Neural progenitor cell (in vitro differentiated cells): ENCODE measurements around the gene GM2A. TPM values are rescaled to one million over a fixed set of nuclear protein-coding genes. Genes with fewer than 3 reads are reported as not detected.

Experiments
- DNase-seq: peaks from one replicate; pipeline ENCODE4 v3.0.0-alpha.2; 2016; ENCODE audit warnings: low spot score
- H2AFZ ChIP-seq: fragments of 200-600 bp; sonication (generic); replicated peaks from 2 replicates; pipeline ENCODE4 v1.6.1; 2016; ENCODE audit warnings: antibody characterized with exemption
- H3F3A ChIP-seq: fragments of 200-600 bp; sonication (generic); 2 replicates; pipeline ENCODE4 v1.6.1; 2016; ENCODE audit warnings: antibody characterized with exemption, low read depth
- H3K27ac ChIP-seq: fragments of 200-600 bp; sonication (generic); 2 replicates; pipeline ENCODE4 v1.5.1; 2016; ENCODE audit warnings: mild to moderate bottlenecking
- H3K27me3 ChIP-seq: fragments of 200-600 bp; sonication (generic); 2 replicates; pipeline ENCODE4 v1.6.1; 2016; ENCODE audit warnings: mild to moderate bottlenecking, moderate library complexity
- H3K36me3 ChIP-seq: fragments of 200-600 bp; sonication (generic); 2 replicates; pipeline ENCODE4 v1.5.1; 2016
- H3K4me1 ChIP-seq: fragments of 200-600 bp; sonication (generic); 2 replicates; pipeline ENCODE4 v1.6.1; 2016; ENCODE audit warnings: mixed run types
- H3K4me2 ChIP-seq: fragments of 200-600 bp; sonication (generic); 2 replicates; pipeline ENCODE4 v1.6.1; 2016
- H3K4me3 ChIP-seq: fragments of 200-600 bp; sonication (generic); 2 replicates; pipeline ENCODE4 v1.5.1; 2016
- H3K79me2 ChIP-seq: fragments of 200-600 bp; sonication (generic); 2 replicates; pipeline ENCODE4 v1.6.1; 2016; ENCODE audit warnings: low read depth
- H3K9ac ChIP-seq: fragments of 200-600 bp; sonication (generic); 2 replicates; pipeline ENCODE4 v1.6.1; 2016
- H3K9me3 ChIP-seq: fragments of 200-600 bp; sonication (generic); 2 replicates; pipeline ENCODE4 v1.5.1; 2016; ENCODE audit warnings: low read depth
- H4K20me1 ChIP-seq: fragments of 200-600 bp; sonication (generic); 2 replicates; pipeline ENCODE4 v1.6.1; 2016; ENCODE audit warnings: low read depth
- H3K27ac Mint-ChIP-seq: 3 replicates; pipeline ENCODE4 v1.8.0; 2021; ENCODE audit warnings: mixed read lengths
- H3K27me3 Mint-ChIP-seq: 2 replicates; pipeline ENCODE4 v1.8.0; 2022; ENCODE audit warnings: low read depth, mild to moderate bottlenecking, inconsistent platforms, moderate library complexity, mixed read lengths; ENCODE audit not compliant: insufficient read depth
- H3K36me3 Mint-ChIP-seq: 3 replicates; pipeline ENCODE4 v1.8.0; 2021; ENCODE audit warnings: mixed read lengths
- H3K4me1 Mint-ChIP-seq: 3 replicates; pipeline ENCODE4 v1.8.0; 2021; ENCODE audit warnings: mixed read lengths
- H3K4me3 Mint-ChIP-seq: 3 replicates; pipeline ENCODE4 v1.8.0; 2021; ENCODE audit warnings: mild to moderate bottlenecking, moderate library complexity, mixed read lengths
- H3K9me3 Mint-ChIP-seq: 3 replicates; pipeline ENCODE4 v1.8.0; 2020; ENCODE audit warnings: mixed read lengths
- EZH2 ChIP-seq: fragments of 200-600 bp; sonication (generic); IDR thresholded peaks from 2 replicates; pipeline ENCODE4 v1.6.1; 2017; ENCODE audit warnings: antibody characterized with exemption, mild to moderate bottlenecking, moderate library complexity
- EZH2phosphoT487 ChIP-seq: fragments of 200-600 bp; sonication (generic); IDR thresholded peaks from 2 replicates; pipeline ENCODE4 v1.6.1; 2017; ENCODE audit warnings: antibody characterized with exemption
- total RNA-seq: library from RNA; depleted of rRNA; stranded (reverse); fragments of >200 nt; gene quantifications from 2 replicates; pipeline ENCODE4 v1.2.3, GENCODE V29; 2015; ENCODE audit warnings: low replicate concordance
- TF ChIP-seq, protein P1 (sequence below): fragments of 200-600 bp; sonication (generic); IDR thresholded peaks from 2 replicates; pipeline ENCODE4 v1.5.1; 2017; ENCODE audit warnings: antibody characterized with exemption, mild to moderate bottlenecking

Gene GM2A
- total RNA-seq, 1 donor from 2014 or later, result 19.4 TPM

DNA sequence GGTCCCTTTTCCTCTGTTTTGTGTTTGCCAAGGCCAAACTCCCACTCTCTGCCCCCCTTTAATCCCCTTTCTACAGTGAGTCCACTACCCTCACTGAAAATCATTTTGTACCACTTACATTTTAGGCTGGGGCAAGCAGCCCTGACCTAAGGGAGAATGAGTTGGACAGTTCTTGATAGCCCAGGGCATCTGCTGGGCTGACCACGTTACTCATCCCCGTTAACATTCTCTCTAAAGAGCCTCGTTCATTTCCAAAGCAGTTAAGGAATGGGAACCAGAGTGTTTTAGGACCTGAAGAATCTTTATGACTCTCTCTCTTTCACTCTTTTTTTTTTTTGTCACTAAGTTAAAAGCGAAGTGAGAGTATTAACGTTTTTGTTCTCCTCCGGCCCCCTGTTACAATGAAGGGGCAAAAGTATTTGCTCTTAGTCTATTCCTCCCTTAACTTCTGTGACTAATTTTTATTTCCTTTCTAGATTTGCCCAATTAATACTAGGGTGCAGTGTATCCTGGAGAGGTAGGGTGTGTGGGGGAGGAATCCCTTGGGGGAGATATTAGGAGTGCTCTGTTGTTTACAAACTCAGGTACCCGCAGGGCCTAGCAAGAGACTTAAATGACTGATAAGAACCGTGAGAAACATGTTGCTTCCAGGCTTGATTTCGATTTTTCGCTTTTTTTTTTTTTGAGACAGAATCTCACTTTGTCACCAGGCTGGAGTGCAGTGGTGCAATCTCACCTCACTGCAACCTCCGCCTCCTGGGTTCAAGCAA, 14.7 kb downstream of the GM2A start:
- Mint-ChIP-seq H3K36me3 (peaks cover 17% of the 10 kb centered on the region), H3K4me3 (no peak overlapping the region), H3K27me3 (no peaks in the 10 kb centered on the region), H3K27ac (no peak overlapping the region), H3K4me1 (peaks cover 3% of the 10 kb centered on the region), H3K9me3 (no peaks in the 10 kb centered on the region)
- Histone ChIP-seq H3K79me2 (no peaks in the 10 kb centered on the region), H3K27me3 (no peaks in the 10 kb centered on the region), H3K4me2 (no peak overlapping the region), H3K9ac (no peak overlapping the region), H3K9me3 (no peaks in the 10 kb centered on the region), H4K20me1 (no peaks in the 10 kb centered on the region), H3K36me3 (no peaks in the 10 kb centered on the region), H3K4me3 (no peak overlapping the region), H3K4me1 (no peaks in the 10 kb centered on the region), H3F3A (no peaks in the 10 kb centered on the region), H2AFZ (no peak overlapping the region), H3K27ac (no peak overlapping the region)
- TF ChIP-seq EZH2, result no peak
- TF ChIP-seq, protein P1, sequence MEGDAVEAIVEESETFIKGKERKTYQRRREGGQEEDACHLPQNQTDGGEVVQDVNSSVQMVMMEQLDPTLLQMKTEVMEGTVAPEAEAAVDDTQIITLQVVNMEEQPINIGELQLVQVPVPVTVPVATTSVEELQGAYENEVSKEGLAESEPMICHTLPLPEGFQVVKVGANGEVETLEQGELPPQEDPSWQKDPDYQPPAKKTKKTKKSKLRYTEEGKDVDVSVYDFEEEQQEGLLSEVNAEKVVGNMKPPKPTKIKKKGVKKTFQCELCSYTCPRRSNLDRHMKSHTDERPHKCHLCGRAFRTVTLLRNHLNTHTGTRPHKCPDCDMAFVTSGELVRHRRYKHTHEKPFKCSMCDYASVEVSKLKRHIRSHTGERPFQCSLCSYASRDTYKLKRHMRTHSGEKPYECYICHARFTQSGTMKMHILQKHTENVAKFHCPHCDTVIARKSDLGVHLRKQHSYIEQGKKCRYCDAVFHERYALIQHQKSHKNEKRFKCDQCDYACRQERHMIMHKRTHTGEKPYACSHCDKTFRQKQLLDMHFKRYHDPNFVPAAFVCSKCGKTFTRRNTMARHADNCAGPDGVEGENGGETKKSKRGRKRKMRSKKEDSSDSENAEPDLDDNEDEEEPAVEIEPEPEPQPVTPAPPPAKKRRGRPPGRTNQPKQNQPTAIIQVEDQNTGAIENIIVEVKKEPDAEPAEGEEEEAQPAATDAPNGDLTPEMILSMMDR, result no peak
- TF ChIP-seq EZH2phosphoT487, result no peak
- DNase-seq, result no peak

GRCh38 chr5:151270599-151270998, 17.6 kb downstream of the GM2A start:
- Histone ChIP-seq H3K27me3 (no peaks in the 10 kb centered on the region), H3K4me2 (no peak overlapping the region), H3K79me2 (no peaks in the 10 kb centered on the region), H2AFZ (no peak overlapping the region), H3F3A (no peaks in the 10 kb centered on the region), H3K4me1 (no peaks in the 10 kb centered on the region), H3K9me3 (no peaks in the 10 kb centered on the region), H3K9ac (no peak overlapping the region), H3K36me3 (no peaks in the 10 kb centered on the region), H3K27ac (no peak overlapping the region), H4K20me1 (no peaks in the 10 kb centered on the region), H3K4me3 (no peak overlapping the region)
- no peak overlapping the region for H3K27ac Mint-ChIP-seq
- no peak overlapping the region for H3K4me3 Mint-ChIP-seq
- H3K36me3 Mint-ChIP-seq, result peaks cover 14% of the 10 kb centered on the region
- TF ChIP-seq EZH2 (no peak), EZH2phosphoT487 (no peak)
- TF ChIP-seq, protein P1, result no peak
- no peak for DNase-seq
- H3K9me3 Mint-ChIP-seq, result no peaks in the 10 kb centered on the region
- no peaks in the 10 kb centered on the region for H3K4me1 Mint-ChIP-seq
- no peaks in the 10 kb centered on the region for H3K27me3 Mint-ChIP-seq

DNA sequence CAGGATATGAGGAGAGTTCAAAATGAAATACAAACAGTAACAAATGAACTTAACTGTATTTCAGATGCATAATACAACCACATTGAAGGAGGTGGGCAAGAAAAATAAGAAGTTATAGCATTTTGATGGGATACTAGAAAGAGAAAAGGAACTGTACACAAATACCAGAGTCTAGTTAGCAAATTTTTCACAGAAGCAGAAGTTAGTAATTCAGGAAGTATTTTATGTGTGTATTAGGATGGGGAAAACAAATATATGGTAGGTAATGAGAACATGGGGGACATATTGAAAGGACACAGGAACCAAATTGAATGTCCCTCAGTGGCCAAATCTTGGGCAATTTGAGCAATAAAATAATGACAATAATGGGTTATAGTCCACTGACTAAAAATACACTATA, 18.4 kb downstream of the GM2A start:
- no peaks in the 10 kb centered on the region for H3K36me3 ChIP-seq
- H3K27ac Mint-ChIP-seq, result no peak overlapping the region
- H3K4me3 ChIP-seq, result no peak overlapping the region
- H3K27ac ChIP-seq, result no peak overlapping the region
- H3K36me3 Mint-ChIP-seq, result peaks cover 14% of the 10 kb centered on the region
- no peaks in the 10 kb centered on the region for H3K4me1 Mint-ChIP-seq
- no peak overlapping the region for H3K4me3 Mint-ChIP-seq
- H3K9me3 Mint-ChIP-seq, result no peaks in the 10 kb centered on the region
- H3K27me3 Mint-ChIP-seq, result no peaks in the 10 kb centered on the region
- H2AFZ ChIP-seq, result no peak overlapping the region
- no peaks in the 10 kb centered on the region for H3K4me1 ChIP-seq
- DNase-seq, result no peak
- no peaks in the 10 kb centered on the region for H3K79me2 ChIP-seq
- H3K4me2 ChIP-seq, result no peak overlapping the region
- no peak overlapping the region for H3K9ac ChIP-seq
- no peaks in the 10 kb centered on the region for H3K9me3 ChIP-seq
- H3K27me3 ChIP-seq, result no peaks in the 10 kb centered on the region
- TF ChIP-seq EZH2 (no peak), EZH2phosphoT487 (no peak)
- TF ChIP-seq, protein P1, result no peak
- no peaks in the 10 kb centered on the region for H3F3A ChIP-seq
- H4K20me1 ChIP-seq, result no peaks in the 10 kb centered on the region
